Mesenteric fat pad (tissue), 1 donor: Measurements from ENCODE around the gene KAT2B. TPM values are rescaled to one million over a fixed set of nuclear protein-coding genes. Genes with fewer than 3 reads are reported as not detected.
"Not testable (repeated sequence)": the region's sequence is repeated elsewhere in the genome, so short reads cannot be mapped to it uniquely, and the experiment has no call there.

Experiments used
- DNase-seq: peaks from one replicate; pipeline ENCODE4 v3.0.0-alpha.2; 2020; ENCODE audit warnings: low spot score
- total RNA-seq: library from RNA; stranded (reverse); fragmentation: NEBNext Ultra II Directional; extraction: Animal tissue kit (Norgen Biotek cat#: 25700); gene quantifications from one replicate; pipeline ENCODE4 v1.2.1, GENCODE V29; 2021
- donor health status: DM: yes; HTN: yes; CAD: no.

Gene KAT2B
- total RNA-seq, 1 donor from 2014 or later = 35.2 TPM

- peak; percentile 94 for DNase-seq
Observed at GRCh38 chr3:20041197-20041780, 1.0 kb downstream of the KAT2B start.

GRCh38 chr3:20042331-20042730, 2.1 kb downstream of the KAT2B start:
- no peak for DNase-seq

DNA sequence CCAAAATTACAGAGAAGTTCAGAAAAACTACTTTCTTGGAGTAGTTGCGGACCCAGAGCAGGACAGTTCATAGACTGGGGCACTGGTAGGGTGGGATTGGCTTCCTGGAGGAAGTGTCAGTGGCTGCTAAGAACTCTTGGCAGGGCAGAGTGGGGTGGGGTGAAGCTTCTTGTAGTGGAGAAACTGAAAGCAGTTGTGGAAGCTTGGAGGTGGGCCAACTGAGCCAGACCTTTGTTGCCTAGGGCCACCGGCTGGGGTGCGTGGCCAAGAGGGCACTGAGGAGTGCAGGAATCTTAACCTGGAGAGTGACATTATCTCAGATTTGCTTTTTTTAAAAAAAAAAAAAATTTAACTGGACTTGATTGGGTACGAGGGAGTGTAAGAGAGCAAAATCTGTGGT, 3.1 kb downstream of the KAT2B start:
- no peak for DNase-seq

DNA sequence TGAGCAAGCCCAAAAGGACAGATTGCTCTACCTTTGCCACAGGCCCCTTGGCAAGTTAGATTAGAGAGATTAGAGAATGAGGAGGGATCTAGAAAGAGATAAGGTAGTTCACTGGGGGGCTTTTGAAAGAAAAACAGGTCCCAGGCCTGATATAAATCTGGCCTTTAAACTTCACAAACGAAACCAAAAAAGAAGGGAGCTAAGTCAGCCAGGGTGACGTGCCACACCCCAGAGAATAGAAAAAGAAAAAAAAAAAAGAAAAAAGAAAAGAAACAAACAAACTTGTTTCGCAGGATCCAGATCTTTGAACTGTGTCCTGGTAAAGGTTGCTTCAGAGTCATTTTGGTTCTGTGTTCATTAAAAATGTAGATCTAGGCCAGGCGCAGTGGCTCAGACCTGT, 3.6 kb downstream of the KAT2B start:
- DNase-seq = no peak

DNA sequence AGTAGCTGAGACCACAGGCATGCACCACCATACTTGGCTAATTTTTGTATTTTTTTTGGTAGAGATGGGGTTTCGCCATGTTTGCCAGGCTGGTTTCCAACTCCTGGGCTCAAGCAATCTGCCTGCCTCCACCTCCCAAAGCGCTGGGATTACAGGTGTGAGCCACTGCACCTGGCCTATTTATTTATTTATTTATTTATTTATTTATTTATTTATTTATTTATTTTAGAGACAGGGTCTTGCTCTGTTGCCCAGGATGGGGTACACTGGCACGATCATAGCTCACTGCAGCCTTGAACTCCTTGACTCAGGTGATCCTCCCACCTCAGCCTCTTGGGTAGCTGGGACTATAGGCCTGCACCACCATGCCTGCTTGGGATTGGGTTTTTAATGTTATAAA, 4.9 kb downstream of the KAT2B start:
- DNase-seq = not testable (repeated sequence)

GRCh38 chr3:20046556-20046955, 6.3 kb downstream of the KAT2B start:
- no peak for DNase-seq

DNA sequence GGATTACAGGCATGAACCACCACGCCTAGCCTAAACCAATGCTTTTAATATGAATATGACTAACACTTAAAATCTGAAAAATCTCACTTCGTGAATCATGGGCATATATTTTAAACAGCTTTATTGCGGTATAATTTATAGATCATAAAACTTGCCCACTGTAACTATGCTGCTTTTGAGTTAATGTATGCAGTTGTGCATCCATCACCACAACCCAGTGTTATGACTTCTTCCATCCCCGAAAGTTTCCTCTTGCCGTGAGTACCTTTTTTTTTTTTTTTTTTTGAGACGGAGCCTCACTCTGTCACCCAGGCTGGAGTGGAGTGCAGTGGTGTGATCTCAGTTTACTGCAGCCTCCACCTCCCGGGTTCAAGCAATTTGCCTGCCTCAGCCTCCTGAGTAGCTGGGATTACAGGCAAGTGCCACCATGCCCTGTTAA, 7.1 kb downstream of the KAT2B start:
- no peak for DNase-seq

GRCh38 chr3:20047976-20048883, 8.0 kb downstream of the KAT2B start:
- DNase-seq = no peak

DNA sequence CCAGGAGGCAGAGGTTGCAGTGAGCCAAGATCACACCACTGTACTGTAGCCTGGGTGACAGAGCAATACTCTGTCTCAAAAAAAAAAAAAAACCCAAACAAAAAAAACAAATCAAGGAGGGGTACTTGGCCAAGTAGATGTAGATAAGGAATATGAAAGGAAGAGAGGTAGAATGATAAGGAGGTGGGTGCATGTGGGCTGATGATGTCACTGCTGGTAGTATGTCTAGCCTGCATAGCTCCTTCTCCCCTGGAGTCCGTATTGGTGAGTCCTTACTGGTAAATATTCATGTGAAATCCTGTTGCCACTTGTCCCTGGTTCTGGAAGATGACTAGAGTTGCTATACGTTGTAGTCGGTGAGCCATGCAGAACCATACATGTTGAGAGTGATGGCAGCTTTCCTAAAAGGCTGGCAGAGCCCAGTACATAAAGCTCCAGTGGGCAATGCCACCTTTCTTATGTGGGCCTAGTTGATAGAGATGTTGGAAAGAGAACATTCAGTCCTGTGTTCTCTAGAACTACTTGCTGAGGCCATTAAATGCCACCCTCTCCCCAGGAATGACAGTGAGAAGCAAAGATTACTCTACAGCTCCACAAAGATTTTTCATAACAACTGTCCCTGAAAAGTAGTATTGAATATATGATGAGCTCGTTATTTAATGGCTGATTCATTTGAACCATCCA, 11.0 kb downstream of the KAT2B start:
- no peak for DNase-seq

DNA sequence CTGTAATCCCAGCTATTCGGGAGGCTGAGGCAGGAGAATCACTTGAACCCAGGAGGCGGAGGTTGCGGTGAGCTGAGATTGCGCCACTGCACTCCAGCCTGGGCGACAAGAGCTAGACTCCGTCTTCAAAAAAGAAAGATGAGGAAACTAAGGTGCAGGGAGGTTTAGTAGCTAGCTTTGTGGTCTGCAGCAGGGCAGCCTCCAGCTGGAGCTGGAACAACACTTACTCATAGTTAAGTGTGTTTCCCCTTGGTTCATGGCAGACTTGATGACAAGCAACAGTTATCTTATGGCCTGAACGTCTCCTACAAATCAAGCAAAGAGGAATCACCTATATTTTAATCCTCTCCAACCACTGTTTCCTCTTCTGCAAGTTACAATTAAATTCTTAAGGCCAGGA, 12.6 kb downstream of the KAT2B start:
- no peak for DNase-seq

GRCh38 chr3:20054549-20054987, 14.3 kb downstream of the KAT2B start:
- no peak for DNase-seq

- no peak for DNase-seq
Observed at GRCh38 chr3:20055020-20055775, 15.0 kb downstream of the KAT2B start.

GRCh38 chr3:20055842-20056241, 15.6 kb downstream of the KAT2B start:
- DNase-seq = no peak

- no peak for DNase-seq
Observed at GRCh38 chr3:20056725-20057611, 16.7 kb downstream of the KAT2B start.

DNA sequence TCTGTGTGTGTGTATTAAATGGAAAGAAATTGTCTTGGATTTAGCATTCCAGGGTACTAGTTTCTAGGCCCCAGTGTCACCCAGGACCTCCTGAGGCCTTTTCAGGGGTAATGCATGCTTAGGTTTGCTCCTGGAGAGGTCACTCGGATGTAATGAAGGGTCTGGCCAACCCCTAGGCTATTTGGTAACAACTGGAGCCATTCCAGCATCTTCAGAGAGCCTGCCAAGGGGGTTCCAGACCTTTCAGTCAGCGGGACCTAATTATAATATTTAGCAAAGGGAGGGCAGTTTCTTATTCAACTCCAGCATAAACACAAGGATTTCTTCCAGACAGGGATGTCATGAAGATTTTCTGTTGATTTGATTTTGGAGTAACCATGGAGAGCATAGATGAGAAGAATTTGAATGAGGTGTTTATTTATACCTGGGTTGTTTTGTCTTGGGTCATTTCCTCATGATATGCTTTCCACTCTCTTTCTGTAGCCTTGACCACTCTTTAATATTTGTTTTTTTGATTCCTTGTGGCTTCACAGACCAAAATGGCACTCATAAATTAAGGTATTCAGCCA, 17.4 kb downstream of the KAT2B start:
- no peak for DNase-seq

GRCh38 chr3:20059929-20060328, 19.7 kb downstream of the KAT2B start:
- no peak for DNase-seq

- DNase-seq = no peak
Observed at GRCh38 chr3:20060974-20061685, 20.9 kb downstream of the KAT2B start.

DNA sequence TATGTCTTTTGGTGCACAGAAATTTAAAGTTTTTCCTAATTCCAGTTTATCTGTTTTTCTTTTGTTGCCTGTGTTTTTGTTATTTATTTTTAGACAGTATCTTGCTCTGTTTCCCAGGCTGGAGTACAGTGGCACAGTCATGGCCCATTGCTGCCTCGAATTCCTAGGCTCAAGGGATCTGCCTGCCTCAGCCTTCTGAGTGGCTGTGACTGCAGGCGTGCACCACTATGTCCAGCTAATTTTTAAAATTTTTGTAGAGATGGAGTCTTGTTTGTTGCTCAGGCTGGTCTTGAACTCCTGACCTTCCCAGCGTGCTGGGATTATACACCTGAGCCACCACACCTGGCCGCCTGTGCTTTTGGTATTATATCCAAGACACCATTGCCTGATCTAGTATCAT, 22.8 kb downstream of the KAT2B start:
- no peak for DNase-seq

DNA sequence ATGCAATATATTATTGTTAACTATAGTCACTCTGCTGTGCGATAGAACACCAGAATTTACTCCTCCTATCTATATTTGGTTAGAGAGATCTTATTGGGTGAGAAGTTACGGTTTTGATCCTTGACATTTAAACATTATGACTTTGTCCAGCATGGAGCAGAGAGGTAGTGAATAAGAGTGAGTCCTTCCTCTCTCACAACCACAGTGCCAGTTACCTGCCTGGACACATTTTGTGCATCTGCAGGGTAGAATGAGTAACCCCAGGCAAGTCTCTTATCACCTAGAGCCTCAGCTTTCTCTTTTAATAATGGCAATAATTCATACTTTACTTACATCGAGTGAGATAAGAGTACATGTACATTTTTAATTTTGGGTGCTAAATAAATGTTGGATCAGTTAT, 24.1 kb downstream of the KAT2B start:
- DNase-seq = no peak
